Testis (tissue), 3 donors: ENCODE measurements around the gene IKBKE. TPM values are rescaled to one million over a fixed set of nuclear protein-coding genes. Genes with fewer than 3 reads are reported as not detected.
A peak's percentile ranks its signal among the peaks of the same experiment; 100 is the strongest.

Experiments used
- DNase-seq: peaks from one replicate; pipeline ENCODE4 v3.0.0-alpha.2; 2019
- H3K27ac ChIP-seq, 2 donors: fragments of 200-600 bp; sonication (generic); one replicate each; pipeline ENCODE4 v1.5.1; 2019
- H3K27me3 ChIP-seq: fragments of 200-600 bp; sonication (generic); one replicate; pipeline ENCODE4 v1.5.1; 2019
- H3K36me3 ChIP-seq: fragments of 200-600 bp; sonication (generic); one replicate; pipeline ENCODE4 v1.5.1; 2017; ENCODE audit warnings: low read depth; ENCODE audit errors: missing control alignments
- H3K4me1 ChIP-seq: fragments of 200-600 bp; sonication (generic); one replicate; pipeline ENCODE4 v1.5.1; 2019
- H3K4me3 ChIP-seq, 2 donors: fragments of 200-600 bp; sonication (generic); one replicate each; pipeline ENCODE4 v1.5.1; 2017 to 2019
- H3K9me3 ChIP-seq: fragments of 200-600 bp; sonication (generic); one replicate; pipeline ENCODE4 v1.5.1; 2017
- CTCF ChIP-seq, 3 experiments: fragments of 450-650 bp in 2 of 3; fragments of 200-600 bp in 1 of 3; sonication (generic) in 1 of 3; IDR thresholded peaks; one replicate each; pipeline ENCODE4 v1.5.1; 2016 to 2019; ENCODE audit warnings: antibody characterized with exemption in 3 of 3, mild to moderate bottlenecking in 2 of 3, moderate library complexity in 1 of 3
- POLR2A ChIP-seq: fragments of 450-650 bp; IDR thresholded peaks from one replicate; pipeline ENCODE4 v1.6.1; 2017; ENCODE audit warnings: antibody characterized with exemption, mild to moderate bottlenecking, moderate library complexity
- WGBS, 2 donors: methylation state at CpG; one replicate each; pipeline ENCODE4 v1.1.5; 2018; 5-methylcytosine and 5-hydroxymethylcytosine counted together
- intact Hi-C: fragments of 100-400 bp; cut with DNase I; formaldehyde crosslinking; loops from one replicate; pipeline ENCODE4 v1.15.1; 2023; ENCODE audit warnings: low total_unique reads
- microRNA-seq, 2 donors: library from miRNA; unstranded; fragments of <30 nt; microRNA quantifications; one replicate each; pipeline ENCODE4, GENCODE V29; 2016; ENCODE audit warnings: borderline number of aligned reads in 2 of 2, borderline replicate concordance in 1 of 2
- polyA plus RNA-seq: library from polyadenylated mRNA; stranded (reverse); fragments of 350-450 nt; fragmentation: Illumina TruSeq; extraction: RNeasy Lipid Tissue Mini Kit (QIAGEN cat#74804); gene quantifications from one replicate; pipeline ENCODE4 v1.2.3, GENCODE V29; 2014; ENCODE audit warnings: low read depth, low replicate concordance; ENCODE audit not compliant: insufficient read depth
- small RNA-seq, 2 donors: library from RNA; depleted of rRNA; stranded (forward); fragments of <200 nt; gene quantifications; one replicate each; pipeline ENCODE3, GENCODE V24; 2016
- total RNA-seq, 2 donors: library from RNA; depleted of rRNA; stranded (reverse); fragments of >200 nt; gene quantifications; one replicate each; pipeline ENCODE4 v1.2.3, GENCODE V29; 2016

The IKBKE gene
- total and polyA plus RNA-seq, 3 donors from 2014 or later = 0.99 to 1.6 (median 1.0) TPM

GRCh38 chr1:206541236-206541833 is 71.1 kb downstream of the IKBKE start:
- Histone ChIP-seq H3K4me3 (no peak overlapping the region), H3K9me3 (no peaks in the 10 kb centered on the region), H3K27me3 (no peaks in the 10 kb centered on the region), H3K36me3 (no peaks in the 10 kb centered on the region), H3K4me1 (peaks cover 12% of the 10 kb centered on the region), H3K27ac (no peak overlapping the region)
- 96 to 99% methylated on average over 7 of the region's 7 CpGs for WGBS, 2 donors
- TF ChIP-seq POLR2A = no peak
- TF ChIP-seq CTCF (IDR thresholded peaks at IDR 0.05) = no peak
- no peak for DNase-seq
- intact Hi-C loops = no loop called here

GRCh38 chr1:206544562-206545257 is 74.4 kb downstream of the IKBKE start:
- TF ChIP-seq POLR2A = no peak
- TF ChIP-seq CTCF (IDR thresholded peaks at IDR 0.05) = peak; percentile 56 to 86 (median 60)
- intact Hi-C loops = no loop called here
- 18 to 28% methylated on average over 9 of the region's 9 CpGs for WGBS, 2 donors

GRCh38 chr1:206545351-206545750 is 75.1 kb downstream of the IKBKE start:
- Histone ChIP-seq H3K4me1 (peaks cover 4% of the 10 kb centered on the region), H3K9me3 (no peaks in the 10 kb centered on the region), H3K27ac (no peak overlapping the region), H3K27me3 (no peaks in the 10 kb centered on the region), H3K36me3 (no peaks in the 10 kb centered on the region), H3K4me3 (no peak overlapping the region)
- no peak for DNase-seq
- no peak for TF ChIP-seq POLR2A
- TF ChIP-seq CTCF (IDR thresholded peaks at IDR 0.05) = no peak
- WGBS, 2 donors = 94 to 100% methylated on average over 1 of the region's 1 CpG
- intact Hi-C loops = no loop called here

More at GRCh38 chr1:206544562-206545257, 74.4 kb downstream of the IKBKE start:
- H3K4me3 ChIP-seq = no peak overlapping the region
- H3K27me3 ChIP-seq = no peaks in the 10 kb centered on the region
- H3K4me1 ChIP-seq = peaks cover 11% of the 10 kb centered on the region
- peak; percentile 79 for DNase-seq
- H3K36me3 ChIP-seq = no peaks in the 10 kb centered on the region
- no peaks in the 10 kb centered on the region for H3K9me3 ChIP-seq
- no peak overlapping the region for H3K27ac ChIP-seq

Small RNA genes lying within 50 kb of the gene (microRNA-seq; reads per million reads assigned to microRNA genes)
- 0 reads per million in 2 donors for gene MIR6769B

Small RNA genes lying within 50 kb of the gene (small RNA-seq; reads per million reads assigned to genes)
- 0 reads per million in 2 donors for gene MIR6769B

Other genes starting within 250 kb of the IKBKE start
- 1 to 10 TPM; 4.3 to 8.4 TPM for gene RASSF5, start 37.1 kb downstream of the IKBKE start, total RNA-seq
- gene RASSF5, start 37.1 kb downstream of the IKBKE start, polyA plus RNA-seq = 5.9 TPM
- 10 to 100 TPM; 54.8 to 59.4 TPM for gene EIF2D, start 142.0 kb downstream of the IKBKE start, total RNA-seq
- gene EIF2D, start 142.0 kb downstream of the IKBKE start, polyA plus RNA-seq = 65.3 TPM
- 10 to 100 TPM; 36.4 to 40.6 TPM for gene DYRK3, start 165.1 kb downstream of the IKBKE start, total RNA-seq
- 143 TPM for gene DYRK3, start 165.1 kb downstream of the IKBKE start, polyA plus RNA-seq
- 10 to 100 TPM; 66.3 to 69.1 TPM for gene MAPKAPK2, start 214.4 kb downstream of the IKBKE start, total RNA-seq
- 76.5 TPM for gene MAPKAPK2, start 214.4 kb downstream of the IKBKE start, polyA plus RNA-seq